HepG2 (cell line): ENCODE measurements around the gene GABBR2. TPM values are rescaled to one million over a fixed set of nuclear protein-coding genes. Genes with fewer than 3 reads are reported as not detected.

ENCODE experiments used
- CENPT ChIP-seq: sonication (generic); formaldehyde crosslinking; IDR thresholded peaks from 2 replicates; pipeline ENCODE4 v1.8.0; 2022; ENCODE audit warnings: low read depth, mild to moderate bottlenecking, moderate library complexity, missing genetic modification reagents
- CHD2 ChIP-seq: IDR thresholded peaks from 2 replicates; pipeline ENCODE4 v1.6.1; 2011; ENCODE audit warnings: low read depth, low read length, improper control_type of control experiment
- IKZF4 ChIP-seq: sonication (generic); formaldehyde crosslinking; IDR thresholded peaks from 2 replicates; pipeline ENCODE4 v1.5.1; 2020; ENCODE audit warnings: borderline replicate concordance, mild to moderate bottlenecking, low read depth, missing genetic modification reagents; ENCODE audit errors: not compliant biosample characterization
- JUN ChIP-seq: sonication (generic); formaldehyde crosslinking; IDR thresholded peaks from 2 replicates; pipeline ENCODE4 v1.4.0; 2020; ENCODE audit warnings: mild to moderate bottlenecking, missing genetic modification reagents
- RFX5 ChIP-seq: IDR thresholded peaks from 2 replicates; pipeline ENCODE4 v1.6.1; 2011; ENCODE audit warnings: low read depth, low read length, improper control_type of control experiment
- SNAI1 ChIP-seq: sonication (generic); formaldehyde crosslinking; IDR thresholded peaks from 2 replicates; pipeline ENCODE4 v1.5.0; 2020; ENCODE audit warnings: mild to moderate bottlenecking, missing genetic modification reagents, borderline replicate concordance
- SRSF4 ChIP-seq: fragments of 200-400 bp; formaldehyde crosslinking; IDR thresholded peaks from one replicate; pipeline ENCODE4 v1.6.1; 2018; ENCODE audit warnings: mild to moderate bottlenecking, low read depth, low read length, moderate library complexity; ENCODE audit not compliant: poor library complexity, severe bottlenecking
- ZNF329 ChIP-seq: sonication (generic); formaldehyde crosslinking; IDR thresholded peaks from 2 replicates; pipeline ENCODE4 v1.9.0; 2021; ENCODE audit warnings: low read depth, mild to moderate bottlenecking, missing genetic modification reagents
- ZNF335 ChIP-seq: sonication (generic); formaldehyde crosslinking; IDR thresholded peaks from 2 replicates; pipeline ENCODE4 v1.4.0; 2020; ENCODE audit warnings: missing genetic modification reagents
- ZNF496 ChIP-seq: sonication (generic); formaldehyde crosslinking; IDR thresholded peaks from 2 replicates; pipeline ENCODE4 v1.8.1; 2023; ENCODE audit warnings: mild to moderate bottlenecking, moderate library complexity, missing genetic modification reagents; ENCODE audit not compliant: insufficient replicate concordance
- ZNF589 ChIP-seq: sonication (generic); formaldehyde crosslinking; conservative IDR thresholded peaks from 2 replicates; pipeline ENCODE4 v1.8.0; 2022; ENCODE audit warnings: mild to moderate bottlenecking, moderate library complexity, missing genetic modification reagents
- ZNF678 ChIP-seq: sonication (generic); formaldehyde crosslinking; IDR thresholded peaks from 2 replicates; pipeline ENCODE4 v1.4.0; 2020; ENCODE audit warnings: mild to moderate bottlenecking, missing genetic modification reagents
- ZSCAN20 ChIP-seq: sonication (generic); formaldehyde crosslinking; IDR thresholded peaks from 2 replicates; pipeline ENCODE4 v1.4.0; 2020; ENCODE audit warnings: missing genetic modification reagents, mild to moderate bottlenecking, borderline replicate concordance
- polyA plus RNA-seq, 8 experiments: library from polyadenylated mRNA; depleted of rRNA in 3 of 8; stranded (reverse) in 7 of 8; unstranded in 1 of 8; fragments of >200 nt; fragmentation: Illumina TruSeq in 4 of 8; extraction: Trizol in 4 of 8; gene quantifications; 2 replicates each; pipeline versions ENCODE4 v1.2.1 to v1.2.3, GENCODE V29; 2011 to 2016; ENCODE audit warnings: low read depth in 4 of 8, missing spikeins in 1 of 8, mixed read lengths in 1 of 8; ENCODE audit not compliant: insufficient read depth in 1 of 8
- total RNA-seq, 5 experiments: library from RNA; depleted of rRNA; stranded (reverse); fragments of >200 nt; fragmentation: Illumina TruSeq; extraction: Trizol; gene quantifications; 2 replicates each; pipeline ENCODE4 v1.2.3, GENCODE V29; 2016; ENCODE audit warnings: low read depth in 1 of 5
- TF ChIP-seq, protein P1 (sequence below): sonication (generic); formaldehyde crosslinking; IDR thresholded peaks from 2 replicates; pipeline ENCODE4 v1.4.0; 2020; ENCODE audit warnings: missing genetic modification reagents, low read depth, mild to moderate bottlenecking, borderline replicate concordance
- TF ChIP-seq, protein P2 (sequence below): sonication (generic); formaldehyde crosslinking; IDR thresholded peaks from 2 replicates; pipeline ENCODE4 v1.4.0; 2020; ENCODE audit warnings: missing genetic modification reagents
- TF ChIP-seq, protein P3 (sequence below): sonication (generic); formaldehyde crosslinking; IDR thresholded peaks from 2 replicates; pipeline ENCODE4 v1.5.1; 2020; ENCODE audit warnings: mild to moderate bottlenecking, missing genetic modification reagents, moderate library complexity
- TF ChIP-seq, protein P4 (sequence below): sonication (generic); formaldehyde crosslinking; IDR thresholded peaks from 2 replicates; pipeline ENCODE4 v1.5.0; 2020; ENCODE audit warnings: mild to moderate bottlenecking, missing genetic modification reagents
- TF ChIP-seq, protein P5 (sequence below): sonication (generic); formaldehyde crosslinking; IDR thresholded peaks from 2 replicates; pipeline ENCODE4 v1.5.1; 2020; ENCODE audit warnings: mild to moderate bottlenecking, moderate library complexity, missing genetic modification reagents

GABBR2 gene
- total and polyA plus RNA-seq, 2 of the 13 experiments (the other 11 are each of a cell fraction or from before 2014, with no cell fraction given) = 0.02 TPM; not detected in 1

DNA sequence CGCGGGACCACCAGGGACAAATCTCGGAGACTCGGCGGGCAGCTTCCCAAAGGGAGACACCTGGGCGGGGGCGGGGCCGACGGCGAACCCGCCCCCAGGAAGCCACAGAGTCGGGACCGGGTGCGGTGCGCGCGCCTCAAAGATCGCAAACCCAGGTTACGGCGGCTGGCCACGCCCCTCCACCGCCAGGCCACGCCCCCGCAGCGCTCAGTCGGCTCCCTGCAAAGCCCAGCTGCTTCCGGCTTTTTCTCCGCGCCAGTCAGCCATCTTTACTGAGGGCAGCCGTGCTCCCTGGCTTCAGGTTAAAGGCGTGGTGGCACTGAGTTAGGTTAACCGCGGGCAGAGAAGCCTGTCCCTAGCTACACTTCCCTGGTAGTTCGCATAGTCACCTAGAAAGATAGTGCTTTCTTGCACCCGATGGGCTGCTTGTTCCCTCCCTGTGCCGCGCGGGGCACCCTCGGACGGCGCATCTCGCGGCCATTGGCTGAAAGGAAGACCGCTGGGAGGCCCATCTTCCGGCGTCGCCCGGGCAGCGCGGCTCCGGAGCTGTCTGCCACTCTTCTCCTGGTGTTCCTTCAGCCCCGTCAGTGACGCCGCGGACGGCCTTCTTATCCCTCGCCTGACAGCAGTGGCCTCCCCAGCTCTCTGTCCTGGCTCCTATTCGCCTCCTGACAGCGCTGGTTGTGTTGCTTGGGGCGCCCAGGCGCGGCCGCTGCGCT is 453.0 kb downstream of the GABBR2 start, which contains the start of gene TBC1D2 (continued):
- TF ChIP-seq IKZF4 (CRISPR knock-in tag) (no peak), CENPT (no peak), ZNF335 (CRISPR knock-in tag) (peak; percentile 95), ZSCAN20 (peak; percentile 92), JUN (CRISPR knock-in tag) (peak; percentile 50; the same call in 1 of the 2 replicates), RFX5 (0 out of 2 replicates have a peak, but pooled peaks have one; percentile 5), SNAI1 (peak; percentile 62; the same call in 1 of the 2 replicates), SRSF4 (no peak), ZNF678 (CRISPR knock-in tag) (no peak), ZNF329 (CRISPR knock-in tag) (peak; percentile 23; the same call in 1 of the 2 replicates), CHD2 (no peak), ZNF589 (CRISPR knock-in tag) (0 out of 2 replicates have a peak, but pooled peaks have one; percentile 69), ZNF496 (CRISPR knock-in tag) (no peak)
- TF ChIP-seq, protein P1, sequence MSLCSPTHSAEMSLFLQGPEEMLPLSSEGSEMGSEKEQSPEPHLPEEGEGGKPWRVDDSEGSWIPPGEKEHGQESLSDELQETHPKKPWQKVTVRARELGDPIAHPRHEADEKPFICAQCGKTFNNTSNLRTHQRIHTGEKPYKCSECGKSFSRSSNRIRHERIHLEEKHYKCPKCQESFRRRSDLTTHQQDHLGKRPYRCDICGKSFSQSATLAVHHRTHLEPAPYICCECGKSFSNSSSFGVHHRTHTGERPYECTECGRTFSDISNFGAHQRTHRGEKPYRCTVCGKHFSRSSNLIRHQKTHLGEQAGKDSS (CRISPR knock-in tag) = peak; percentile 87
- TF ChIP-seq, protein P2, sequence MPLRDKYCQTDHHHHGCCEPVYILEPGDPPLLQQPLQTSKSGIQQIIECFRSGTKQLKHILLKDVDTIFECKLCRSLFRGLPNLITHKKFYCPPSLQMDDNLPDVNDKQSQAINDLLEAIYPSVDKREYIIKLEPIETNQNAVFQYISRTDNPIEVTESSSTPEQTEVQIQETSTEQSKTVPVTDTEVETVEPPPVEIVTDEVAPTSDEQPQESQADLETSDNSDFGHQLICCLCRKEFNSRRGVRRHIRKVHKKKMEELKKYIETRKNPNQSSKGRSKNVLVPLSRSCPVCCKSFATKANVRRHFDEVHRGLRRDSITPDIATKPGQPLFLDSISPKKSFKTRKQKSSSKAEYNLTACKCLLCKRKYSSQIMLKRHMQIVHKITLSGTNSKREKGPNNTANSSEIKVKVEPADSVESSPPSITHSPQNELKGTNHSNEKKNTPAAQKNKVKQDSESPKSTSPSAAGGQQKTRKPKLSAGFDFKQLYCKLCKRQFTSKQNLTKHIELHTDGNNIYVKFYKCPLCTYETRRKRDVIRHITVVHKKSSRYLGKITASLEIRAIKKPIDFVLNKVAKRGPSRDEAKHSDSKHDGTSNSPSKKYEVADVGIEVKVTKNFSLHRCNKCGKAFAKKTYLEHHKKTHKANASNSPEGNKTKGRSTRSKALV = 0 out of 2 replicates have a peak, but pooled peaks have one; percentile 52
- TF ChIP-seq, protein P3, sequence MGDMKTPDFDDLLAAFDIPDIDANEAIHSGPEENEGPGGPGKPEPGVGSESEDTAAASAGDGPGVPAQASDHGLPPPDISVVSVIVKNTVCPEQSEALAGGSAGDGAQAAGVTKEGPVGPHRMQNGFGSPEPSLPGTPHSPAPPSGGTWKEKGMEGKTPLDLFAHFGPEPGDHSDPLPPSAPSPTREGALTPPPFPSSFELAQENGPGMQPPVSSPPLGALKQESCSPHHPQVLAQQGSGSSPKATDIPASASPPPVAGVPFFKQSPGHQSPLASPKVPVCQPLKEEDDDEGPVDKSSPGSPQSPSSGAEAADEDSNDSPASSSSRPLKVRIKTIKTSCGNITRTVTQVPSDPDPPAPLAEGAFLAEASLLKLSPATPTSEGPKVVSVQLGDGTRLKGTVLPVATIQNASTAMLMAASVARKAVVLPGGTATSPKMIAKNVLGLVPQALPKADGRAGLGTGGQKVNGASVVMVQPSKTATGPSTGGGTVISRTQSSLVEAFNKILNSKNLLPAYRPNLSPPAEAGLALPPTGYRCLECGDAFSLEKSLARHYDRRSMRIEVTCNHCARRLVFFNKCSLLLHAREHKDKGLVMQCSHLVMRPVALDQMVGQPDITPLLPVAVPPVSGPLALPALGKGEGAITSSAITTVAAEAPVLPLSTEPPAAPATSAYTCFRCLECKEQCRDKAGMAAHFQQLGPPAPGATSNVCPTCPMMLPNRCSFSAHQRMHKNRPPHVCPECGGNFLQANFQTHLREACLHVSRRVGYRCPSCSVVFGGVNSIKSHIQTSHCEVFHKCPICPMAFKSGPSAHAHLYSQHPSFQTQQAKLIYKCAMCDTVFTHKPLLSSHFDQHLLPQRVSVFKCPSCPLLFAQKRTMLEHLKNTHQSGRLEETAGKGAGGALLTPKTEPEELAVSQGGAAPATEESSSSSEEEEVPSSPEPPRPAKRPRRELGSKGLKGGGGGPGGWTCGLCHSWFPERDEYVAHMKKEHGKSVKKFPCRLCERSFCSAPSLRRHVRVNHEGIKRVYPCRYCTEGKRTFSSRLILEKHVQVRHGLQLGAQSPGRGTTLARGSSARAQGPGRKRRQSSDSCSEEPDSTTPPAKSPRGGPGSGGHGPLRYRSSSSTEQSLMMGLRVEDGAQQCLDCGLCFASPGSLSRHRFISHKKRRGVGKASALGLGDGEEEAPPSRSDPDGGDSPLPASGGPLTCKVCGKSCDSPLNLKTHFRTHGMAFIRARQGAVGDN = peak; percentile 95
- TF ChIP-seq, protein P4, sequence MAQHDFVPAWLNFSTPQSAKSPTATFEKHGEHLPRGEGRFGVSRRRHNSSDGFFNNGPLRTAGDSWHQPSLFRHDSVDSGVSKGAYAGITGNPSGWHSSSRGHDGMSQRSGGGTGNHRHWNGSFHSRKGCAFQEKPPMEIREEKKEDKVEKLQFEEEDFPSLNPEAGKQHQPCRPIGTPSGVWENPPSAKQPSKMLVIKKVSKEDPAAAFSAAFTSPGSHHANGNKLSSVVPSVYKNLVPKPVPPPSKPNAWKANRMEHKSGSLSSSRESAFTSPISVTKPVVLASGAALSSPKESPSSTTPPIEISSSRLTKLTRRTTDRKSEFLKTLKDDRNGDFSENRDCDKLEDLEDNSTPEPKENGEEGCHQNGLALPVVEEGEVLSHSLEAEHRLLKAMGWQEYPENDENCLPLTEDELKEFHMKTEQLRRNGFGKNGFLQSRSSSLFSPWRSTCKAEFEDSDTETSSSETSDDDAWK = no peak
- TF ChIP-seq, protein P5, sequence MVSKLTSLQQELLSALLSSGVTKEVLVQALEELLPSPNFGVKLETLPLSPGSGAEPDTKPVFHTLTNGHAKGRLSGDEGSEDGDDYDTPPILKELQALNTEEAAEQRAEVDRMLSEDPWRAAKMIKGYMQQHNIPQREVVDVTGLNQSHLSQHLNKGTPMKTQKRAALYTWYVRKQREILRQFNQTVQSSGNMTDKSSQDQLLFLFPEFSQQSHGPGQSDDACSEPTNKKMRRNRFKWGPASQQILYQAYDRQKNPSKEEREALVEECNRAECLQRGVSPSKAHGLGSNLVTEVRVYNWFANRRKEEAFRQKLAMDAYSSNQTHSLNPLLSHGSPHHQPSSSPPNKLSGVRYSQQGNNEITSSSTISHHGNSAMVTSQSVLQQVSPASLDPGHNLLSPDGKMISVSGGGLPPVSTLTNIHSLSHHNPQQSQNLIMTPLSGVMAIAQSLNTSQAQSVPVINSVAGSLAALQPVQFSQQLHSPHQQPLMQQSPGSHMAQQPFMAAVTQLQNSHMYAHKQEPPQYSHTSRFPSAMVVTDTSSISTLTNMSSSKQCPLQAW (CRISPR knock-in tag) = peak; percentile 86
